ENCODE data around the gene IRF9. TPM values are rescaled to one million over a fixed set of nuclear protein-coding genes. Genes with fewer than 3 reads are reported as not detected.

The IRF9 gene
- total and polyA plus RNA-seq, 2 of the 4 experiments (the other 2 are of a cell fraction) = 25.6 to 34.6 TPM

GRCh38 chr14:24194873-24195185, 33.8 kb downstream of the IRF9 start:
- BruUV-seq (replicated peaks) = no TSS peak
- H2BK5ac ChIP-seq (ENCODE audit: low read depth, low read length, poor library complexity, severe bottlenecking) = peak overlapping the region; percentile 96
- H4K20me1 ChIP-seq (ENCODE audit: insufficient read depth, low read length) = no peaks in the 10 kb centered on the region
- intact Hi-C loops (cut with micrococcal nuclease) (loop anchor here (1.0 to 2.0 kb wide), 2 partner anchors 47 to 102 kb away; partner anchors contain the start of gene TINF2), in situ Hi-C loops (cut with MboI; ENCODE audit: low sequenced_read_pairs) (no loop called here), dilution Hi-C loops (cut with HindIII; ENCODE audit: low sequenced_read_pairs, unreplicated experiment) (no loop called here)
- peak overlapping the region; percentile 99 for H3K27ac ChIP-seq (ENCODE audit: insufficient read depth, low read length)
- ChIA-PET CTCF (no interaction called here), POLR2A (ENCODE audit: unreplicated experiment) (interaction anchor here (1.1 kb wide), 1 partner anchor 9 kb away, joined by 3 read pairs; no protein-coding TSS in a partner anchor)
- peaks cover 40 to 71% of the 10 kb centered on the region in 2 experiments for H3K79me1 ChIP-seq (ENCODE audit: low read depth in 1 of 2, low read length in 2 of 2)
- H3K27me3 ChIP-seq (ENCODE audit: control insufficient read depth, insufficient read depth, low read length) = no peaks in the 10 kb centered on the region
- H3K4me3 ChIP-seq (ENCODE audit: insufficient read depth, low read depth, low read length) = peak overlapping the region; percentile 89
- no peak overlapping the region for H3K18ac ChIP-seq (ENCODE audit: low read depth, low read length)
- H4K5ac ChIP-seq (ENCODE audit: low read depth, low read length) = peak overlapping the region; percentile 89
- H3K9me1 ChIP-seq (ENCODE audit: insufficient read depth, low read length) = peaks cover 11% of the 10 kb centered on the region; the same call in 1 of the 2 replicates
- TF ChIP-seq BHLHE40 (IDR thresholded peaks at IDR 0.05; ENCODE audit: low read depth, low read length) (no peak), NFE2L2 (IDR thresholded peaks at IDR 0.05; ENCODE audit: low read depth, low read length) (no peak), MXI1 (IDR thresholded peaks at IDR 0.05; ENCODE audit: borderline replicate concordance, low read depth, low read length) (no peak), USF2 (IDR thresholded peaks at IDR 0.05; ENCODE audit: low read depth, low read length) (no peak), RCOR1 (IDR thresholded peaks at IDR 0.05; ENCODE audit: insufficient replicate concordance, low read length) (no peak), RAD21 (IDR thresholded peaks at IDR 0.05; ENCODE audit: low read length) (no peak), CTCF (conservative IDR thresholded peaks at IDR 0.05; ENCODE audit: low read depth, low read length) (no peak), SMC3 (IDR thresholded peaks at IDR 0.05; ENCODE audit: low read depth, low read length) (no peak), CEBPB (IDR thresholded peaks at IDR 0.05; ENCODE audit: low read depth, low read length) (no peak), POLR2A (IDR thresholded peaks at IDR 0.05; ENCODE audit: low read depth, low read length) (no peak), MAFK (IDR thresholded peaks at IDR 0.05; ENCODE audit: low read depth, low read length) (no peak), ELK1 (IDR thresholded peaks at IDR 0.05; ENCODE audit: borderline replicate concordance, low read depth, low read length) (no peak), MAZ (IDR thresholded peaks at IDR 0.05; ENCODE audit: borderline replicate concordance, low read depth, low read length) (no peak)
- no peak for DNase-seq
- H3K14ac ChIP-seq (replicated peaks; ENCODE audit: low read depth, low read length) = peak overlapping the region; percentile 95
- peaks cover 8% of the 10 kb centered on the region for H3K4me1 ChIP-seq (ENCODE audit: control insufficient read depth, insufficient read depth, low read length)
- peak overlapping the region; percentile 76 for H2BK120ac ChIP-seq (ENCODE audit: low read depth, low read length)
- H3K36me3 ChIP-seq (ENCODE audit: control insufficient read depth, insufficient read depth, low read length) = peaks cover 19% of the 10 kb centered on the region
- peak overlapping the region; percentile 92 to 94 for H4K8ac ChIP-seq (ENCODE audit: low read depth in 2 of 2, low read length in 2 of 2)
- H3K9ac ChIP-seq (ENCODE audit: low read depth, low read length) = peak overlapping the region; percentile 93
- H3K4me2 ChIP-seq (ENCODE audit: low read depth, low read length) = peak overlapping the region; percentile 99
- WGBS, 2 experiments (ENCODE audit: extremely low coverage in 2 of 2, insufficient read length in 1 of 2) = 0% methylated on average over 1 of the region's 8 CpGs; no CpG with 5 or more reads in 1 of the 2 experiments
- peak overlapping the region; percentile 84; the same call in 1 of the 2 replicates for H3K56ac ChIP-seq (ENCODE audit: extremely low read depth, insufficient read depth, low read length)
- H2BK15ac ChIP-seq (ENCODE audit: low read depth, low read length) = no peak overlapping the region
- peak overlapping the region; percentile 95 for H2AFZ ChIP-seq (replicated peaks; ENCODE audit: low read length, poor library complexity)
- peak overlapping the region; percentile 96 for H2AK9ac ChIP-seq (replicated peaks; ENCODE audit: low read depth, low read length, poor library complexity)
- H3K4ac ChIP-seq (ENCODE audit: low read depth, low read length) = peak overlapping the region; percentile 97
- H3K23ac ChIP-seq (ENCODE audit: low read depth, low read length) = peak overlapping the region; percentile 70; the same call in 1 of the 2 replicates
- peak overlapping the region; percentile 85 for H2AK5ac ChIP-seq (ENCODE audit: low read depth, low read length)
- peak overlapping the region; percentile 95 for H4K91ac ChIP-seq (ENCODE audit: insufficient read depth, low read depth, low read length)
- H2BK20ac ChIP-seq (ENCODE audit: low read depth, low read length) = no peak overlapping the region
- no peaks in the 10 kb centered on the region for H3K9me3 ChIP-seq (ENCODE audit: control insufficient read depth, insufficient read depth, low read length)
- no peak for ATAC-seq (ENCODE audit: low read depth)

Data from IMR-90 (cell line).